Heart right ventricle (tissue), 16 donors: ENCODE measurements around the gene LRRC75A. TPM values are rescaled to one million over a fixed set of nuclear protein-coding genes. Genes with fewer than 3 reads are reported as not detected.

Source experiments
- ATAC-seq, 8 donors: fragments of 200-7000 bp; cut with Tn5 transposase; one replicate each; pipeline ENCODE4 v1.9.1; 2020; ENCODE audit warnings: mild to moderate bottlenecking in 8 of 8, moderate library complexity in 8 of 8, moderate number of reproducible peaks in 1 of 8
- DNase-seq, 2 donors: peaks; one replicate each; pipeline ENCODE4 v3.0.0-alpha.2; 2020
- H3K27ac ChIP-seq, 10 donors: fragments of 200-600 bp; sonication (generic) in 2 of 10; one replicate each; pipeline versions ENCODE4 v1.5.0 to v1.8.0; 2020 to 2022; ENCODE audit warnings: mild to moderate bottlenecking in 3 of 10
- H3K27me3 ChIP-seq, 7 donors: fragments of 200-600 bp; one replicate each; pipeline ENCODE4 v1.8.0; 2021 to 2022; ENCODE audit warnings: mild to moderate bottlenecking in 2 of 7
- H3K36me3 ChIP-seq, 9 donors: fragments of 200-600 bp; sonication (generic) in 1 of 9; one replicate each; pipeline versions ENCODE4 v1.5.0 to v1.8.0; 2020 to 2022; ENCODE audit warnings: mild to moderate bottlenecking in 2 of 9
- H3K4me1 ChIP-seq, 9 donors: fragments of 200-600 bp; sonication (generic) in 1 of 9; one replicate each; pipeline versions ENCODE4 v1.5.0 to v1.8.0; 2020 to 2022; ENCODE audit warnings: mild to moderate bottlenecking in 4 of 9
- H3K4me3 ChIP-seq, 10 donors: fragments of 200-600 bp; sonication (generic) in 2 of 10; one replicate each; pipeline versions ENCODE4 v1.5.0 to v1.8.0; 2020 to 2022; ENCODE audit warnings: mild to moderate bottlenecking in 7 of 10, moderate library complexity in 2 of 10
- H3K9me3 ChIP-seq, 11 donors: fragments of 200-600 bp in 10 of 11; sonication (generic) in 2 of 11; one replicate each; pipeline versions ENCODE4 v1.5.0 to v1.8.0; 2013 to 2022; ENCODE audit warnings: mild to moderate bottlenecking in 2 of 11, control low read depth in 1 of 11, moderate library complexity in 1 of 11
- WGBS, 2 donors: extraction: QIAGEN DNeasy Blood & Tissue Kit; methylation state at CpG; one replicate each; pipeline ENCODE4 v1.1.7; 2013; ENCODE audit warnings: inconsistent platforms in 1 of 2; 5-methylcytosine and 5-hydroxymethylcytosine counted together
- intact Hi-C, 10 donors: fragments of 100-400 bp; cut with DNase I; formaldehyde crosslinking; loops; one replicate each; pipeline versions ENCODE4 v1.11.1 to v1.14.2; 2022
- polyA plus RNA-seq, 2 donors: library from polyadenylated mRNA; stranded (reverse); fragments of 200-250 nt; gene quantifications; one replicate each; pipeline ENCODE4 v1.2.3, GENCODE V29; 2013
- total RNA-seq, 10 donors: library from RNA; stranded (reverse); fragmentation: NEBNext Ultra II Directional in 3 of 10; extraction: Animal tissue kit (Norgen Biotek cat#: 25700) in 3 of 10; gene quantifications; one replicate each; pipeline versions ENCODE4 v1.2.1 to v1.2.4, GENCODE V29; 2021 to 2023
- TF ChIP-seq, protein P1 (sequence below), 9 donors: fragments of 200-600 bp; sonication (generic) in 2 of 9; IDR thresholded peaks; one replicate each; pipeline versions ENCODE4 v1.5.0 to v1.8.0; 2021 to 2022; ENCODE audit warnings: antibody characterized with exemption in 9 of 9, mild to moderate bottlenecking in 5 of 9, moderate library complexity in 1 of 9
- donor health status: Arrhythmogenic right ventricular cardiomyopathy.
- donor health status: ischemic (EF 13 %, LVEDD 7.1; RV severe dilation, severe dysfunction).
- donor health status: healthy with polysubstance abuse.
- donor health status: DM: no; HTN: yes; CAD: no.
- donor health status: DM: no; HTN: no; CAD: no.
- donor health status: ischemic (EF 25% LVEDD 6.9; RV normal size, moderate dysfunction).
- donor health status: ischemic (EF 25% LVEDD 5.7; RV mildly dilated, moderate dysfunction).
- donor health status: healthy.
- donor health status: DM: yes; HTN: yes; CAD: no.
- donor health status: Ischemic cardiomyopathy.
- donor health status: ischemic (EF 35%, LVEDD 5.7; RV mildly dilated, moderate dysfunction).
- donor health status: nonischemic (EF 11% LVEDD 7.7; RV severe dilation, severe dysfunction).
- donor health status: DM: yes; HTN: yes; CAD: no.
- donor health status: PGD.
- donor health status: ischemic (EF 29% LVEDD 5.4; RV normal size, mild dysfunction).
- donor health status: nonischemic (EF 23%, LVEDD 6.1; RV moderate dilation, normal function).

Gene LRRC75A
- total and polyA plus RNA-seq, 12 donors = 0.34 to 1.3 (median 0.58) TPM

- H3K4me3 ChIP-seq = no peak overlapping the region
- WGBS, 2 donors = 70 to 74% methylated on average over 12 of the region's 12 CpGs
- ATAC-seq (no peak), DNase-seq (no peak)
- no peaks in the 10 kb centered on the region for H3K27me3 ChIP-seq
- peaks cover 0 to 3% (median 0%) of the 10 kb centered on the region in 9 donors for H3K36me3 ChIP-seq
- intact Hi-C loops = no loop called here
- peaks cover 14 to 65% (median 38%) of the 10 kb centered on the region in 9 donors for H3K4me1 ChIP-seq
- TF ChIP-seq, protein P1, sequence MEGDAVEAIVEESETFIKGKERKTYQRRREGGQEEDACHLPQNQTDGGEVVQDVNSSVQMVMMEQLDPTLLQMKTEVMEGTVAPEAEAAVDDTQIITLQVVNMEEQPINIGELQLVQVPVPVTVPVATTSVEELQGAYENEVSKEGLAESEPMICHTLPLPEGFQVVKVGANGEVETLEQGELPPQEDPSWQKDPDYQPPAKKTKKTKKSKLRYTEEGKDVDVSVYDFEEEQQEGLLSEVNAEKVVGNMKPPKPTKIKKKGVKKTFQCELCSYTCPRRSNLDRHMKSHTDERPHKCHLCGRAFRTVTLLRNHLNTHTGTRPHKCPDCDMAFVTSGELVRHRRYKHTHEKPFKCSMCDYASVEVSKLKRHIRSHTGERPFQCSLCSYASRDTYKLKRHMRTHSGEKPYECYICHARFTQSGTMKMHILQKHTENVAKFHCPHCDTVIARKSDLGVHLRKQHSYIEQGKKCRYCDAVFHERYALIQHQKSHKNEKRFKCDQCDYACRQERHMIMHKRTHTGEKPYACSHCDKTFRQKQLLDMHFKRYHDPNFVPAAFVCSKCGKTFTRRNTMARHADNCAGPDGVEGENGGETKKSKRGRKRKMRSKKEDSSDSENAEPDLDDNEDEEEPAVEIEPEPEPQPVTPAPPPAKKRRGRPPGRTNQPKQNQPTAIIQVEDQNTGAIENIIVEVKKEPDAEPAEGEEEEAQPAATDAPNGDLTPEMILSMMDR (IDR thresholded peaks at IDR 0.05) = no peak
- H3K9me3 ChIP-seq = no peaks in the 10 kb centered on the region
- peak overlapping the region in 3 of 10 donors; percentile 22 to 44 (median 34) for H3K27ac ChIP-seq
Observed at GRCh38 chr17:16464303-16465051, 27.5 kb downstream of the LRRC75A start.

DNA sequence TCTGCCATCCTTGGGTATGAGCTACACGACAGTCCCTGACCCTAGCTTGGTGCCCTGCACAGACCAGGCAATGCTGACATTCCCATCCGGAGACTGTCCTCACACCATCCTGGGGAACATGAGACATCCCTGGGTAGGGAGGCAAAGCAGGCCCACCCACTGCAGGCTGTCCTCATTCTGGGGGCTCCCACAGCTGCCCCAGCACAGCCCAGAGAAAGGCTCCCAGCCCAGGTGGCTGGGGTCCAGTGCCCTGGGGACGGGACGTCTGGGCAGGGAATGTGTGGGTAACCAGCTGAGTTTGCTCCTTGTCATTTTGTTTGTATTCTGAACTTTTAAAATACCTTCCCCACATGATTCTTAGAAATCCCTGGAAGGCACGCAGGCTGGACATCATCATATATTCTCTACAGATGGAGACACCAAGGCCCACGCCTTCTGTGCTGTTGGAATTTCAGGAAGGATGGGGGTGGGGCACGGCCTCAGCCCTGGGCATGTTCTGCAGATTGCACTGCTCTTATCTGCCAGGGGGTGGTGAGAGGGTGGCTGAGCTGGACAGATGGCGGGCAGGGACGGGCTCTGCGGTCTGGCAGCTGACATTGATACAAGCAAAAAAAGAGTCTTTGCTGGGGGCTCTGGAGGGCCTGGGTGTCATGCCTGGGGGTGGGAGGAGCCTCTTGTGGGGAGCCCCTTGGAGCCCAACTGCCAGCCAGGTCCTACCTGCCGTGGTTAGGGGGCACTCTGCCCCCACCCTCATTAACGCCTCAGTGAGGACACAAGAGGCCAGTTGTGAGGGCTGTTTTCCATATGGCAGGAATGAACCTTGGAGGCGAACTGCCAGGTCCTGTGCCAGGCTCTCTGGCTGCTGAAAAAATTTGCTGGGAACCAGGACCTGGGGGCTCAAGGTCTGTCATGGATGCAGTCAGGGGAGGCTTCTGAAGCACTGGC, 28.4 kb downstream of the LRRC75A start:
- 43 to 51% methylated on average over 13 of the region's 13 CpGs for WGBS, 2 donors
- TF ChIP-seq, protein P1 (IDR thresholded peaks at IDR 0.05) = peak in 7 of 9 donors; percentile 21 to 39 (median 30)
- H3K4me3 ChIP-seq = no peak overlapping the region
- H3K27me3 ChIP-seq = no peaks in the 10 kb centered on the region
- intact Hi-C loops = no loop called here
- ATAC-seq (peak; percentile 39 to 91 (median 82)), DNase-seq (peak; percentile 52 to 62)
- peaks cover 14 to 57% (median 33%) of the 10 kb centered on the region in 9 donors for H3K4me1 ChIP-seq
- H3K36me3 ChIP-seq = peaks cover 0 to 3% (median 0%) of the 10 kb centered on the region in 9 donors
- no peaks in the 10 kb centered on the region for H3K9me3 ChIP-seq
- peak overlapping the region in 2 of 10 donors; percentile 34 to 43 for H3K27ac ChIP-seq

GRCh38 chr17:16462070-16462864, 29.7 kb downstream of the LRRC75A start:
- DNase-seq = no peak
- intact Hi-C loops = no loop called here

More at GRCh38 chr17:16462070-16462864, 29.7 kb downstream of the LRRC75A start:
- H3K36me3 ChIP-seq = peaks cover 0 to 3% (median 0%) of the 10 kb centered on the region in 9 donors
- no peaks in the 10 kb centered on the region for H3K9me3 ChIP-seq
- WGBS, 2 donors = 89% methylated on average over 20 of the region's 20 CpGs
- no peak overlapping the region for H3K4me3 ChIP-seq
- TF ChIP-seq, protein P1 (IDR thresholded peaks at IDR 0.05) = no peak
- ATAC-seq = no peak
- H3K27me3 ChIP-seq = no peaks in the 10 kb centered on the region
- H3K27ac ChIP-seq = no peak overlapping the region
- H3K4me1 ChIP-seq = peaks cover 14 to 57% (median 33%) of the 10 kb centered on the region in 9 donors
